Stimulated activated naive B cell treated with anti-CD40 and anti-IgM and Interleukin-4, amounts not matched to agents 10 μg/mL and 1 μg/mL and 100 μg/mL, for 72 hours (primary cell): ENCODE results near the gene MED12L.

ENCODE experiments used
- ATAC-seq, 2 donors: fragments of 150-1000 bp; cut with Tn5 transposase; replicated peaks; 2 replicates each; pipeline ENCODE4 v1.10.0; 2021; ENCODE audit warnings: moderate library complexity in 1 of 2
- DNase-seq: peaks from one replicate; pipeline ENCODE4 v3.0.0; 2021
- H3K27ac Mint-ChIP-seq: one replicate; pipeline ENCODE4 v1.8.0; 2022; ENCODE audit warnings: mild to moderate bottlenecking, mixed read lengths
- H3K27me3 Mint-ChIP-seq, 2 donors: one replicate each; pipeline ENCODE4 v1.8.0; 2022; ENCODE audit warnings: mixed read lengths in 2 of 2
- H3K36me3 Mint-ChIP-seq, 2 donors: one replicate each; pipeline ENCODE4 v1.8.0; 2022; ENCODE audit warnings: mixed read lengths in 2 of 2, mild to moderate bottlenecking in 1 of 2
- H3K4me1 Mint-ChIP-seq, 2 donors: one replicate each; pipeline ENCODE4 v1.8.0; 2022; ENCODE audit warnings: mixed read lengths in 2 of 2, mild to moderate bottlenecking in 1 of 2
- H3K4me3 Mint-ChIP-seq, 2 donors: one replicate each; pipeline ENCODE4 v1.8.0; 2022; ENCODE audit warnings: mild to moderate bottlenecking in 2 of 2, mixed read lengths in 2 of 2, moderate library complexity in 1 of 2
- H3K9me3 Mint-ChIP-seq, 2 donors: one replicate each; pipeline ENCODE4 v1.8.0; 2022; ENCODE audit warnings: mixed read lengths in 2 of 2, mild to moderate bottlenecking in 1 of 2

The MED12L gene

GRCh38 chr3:151428386-151428785, 342.9 kb downstream of the MED12L start:
- H3K4me1 Mint-ChIP-seq, result peaks cover 6 to 16% of the 10 kb centered on the region in 2 donors
- no peak overlapping the region for H3K27ac Mint-ChIP-seq
- H3K36me3 Mint-ChIP-seq, result peaks cover 0 to 3% of the 10 kb centered on the region in 2 donors
- ATAC-seq (no peak), DNase-seq (no peak)
- H3K9me3 Mint-ChIP-seq, result no peaks in the 10 kb centered on the region
- no peaks in the 10 kb centered on the region for H3K27me3 Mint-ChIP-seq
- H3K4me3 Mint-ChIP-seq, result no peak overlapping the region

GRCh38 chr3:151430821-151431484, 345.5 kb downstream of the MED12L start:
- no peaks in the 10 kb centered on the region for H3K27me3 Mint-ChIP-seq
- no peak overlapping the region for H3K27ac Mint-ChIP-seq
- H3K9me3 Mint-ChIP-seq, result no peaks in the 10 kb centered on the region
- peaks cover 4 to 11% of the 10 kb centered on the region in 2 donors for H3K4me1 Mint-ChIP-seq
- DNase-seq (no peak), ATAC-seq (peak in 1 of 2 donors; percentile 51)
- peaks cover 0 to 3% of the 10 kb centered on the region in 2 donors for H3K36me3 Mint-ChIP-seq
- no peak overlapping the region for H3K4me3 Mint-ChIP-seq

GRCh38 chr3:151431940-151432339, 346.5 kb downstream of the MED12L start:
- Mint-ChIP-seq H3K36me3 (peaks cover 0 to 3% of the 10 kb centered on the region in 2 donors), H3K4me3 (no peak overlapping the region), H3K27me3 (no peaks in the 10 kb centered on the region), H3K4me1 (peaks cover 0 to 6% of the 10 kb centered on the region in 2 donors), H3K27ac (no peak overlapping the region), H3K9me3 (no peaks in the 10 kb centered on the region)
- no peak for ATAC-seq
- DNase-seq, result no peak

- peaks cover 0 to 6% of the 10 kb centered on the region in 2 donors for H3K4me1 Mint-ChIP-seq
These were observed 347.3 kb downstream of the MED12L start for GRCh38 chr3:151432616-151433372.

GRCh38 chr3:151434151-151434890, 348.9 kb downstream of the MED12L start:
- ATAC-seq (no peak), DNase-seq (no peak)
- Mint-ChIP-seq H3K9me3 (no peaks in the 10 kb centered on the region), H3K4me1 (peaks cover 0 to 6% of the 10 kb centered on the region in 2 donors), H3K27ac (no peak overlapping the region), H3K27me3 (no peaks in the 10 kb centered on the region), H3K4me3 (no peak overlapping the region), H3K36me3 (peaks cover 0 to 3% of the 10 kb centered on the region in 2 donors)

More at GRCh38 chr3:151432616-151433372, 347.3 kb downstream of the MED12L start:
- no peak for ATAC-seq
- Mint-ChIP-seq H3K27me3 (no peaks in the 10 kb centered on the region), H3K36me3 (peaks cover 0 to 3% of the 10 kb centered on the region in 2 donors), H3K9me3 (no peaks in the 10 kb centered on the region), H3K27ac (no peak overlapping the region), H3K4me3 (no peak overlapping the region)
- DNase-seq, result no peak

- no peak for DNase-seq
- no peaks in the 10 kb centered on the region for H3K4me1 Mint-ChIP-seq
- no peak for ATAC-seq
- no peak overlapping the region for H3K4me3 Mint-ChIP-seq
- H3K9me3 Mint-ChIP-seq, result no peaks in the 10 kb centered on the region
- H3K27me3 Mint-ChIP-seq, result no peaks in the 10 kb centered on the region
- H3K27ac Mint-ChIP-seq, result no peak overlapping the region
- H3K36me3 Mint-ChIP-seq, result no peaks in the 10 kb centered on the region
These were observed 351.4 kb downstream of the MED12L start for GRCh38 chr3:151436675-151437446.

GRCh38 chr3:151437906-151438305, 352.4 kb downstream of the MED12L start:
- DNase-seq (no peak), ATAC-seq (no peak)
- no peaks in the 10 kb centered on the region for H3K9me3 Mint-ChIP-seq
- H3K4me3 Mint-ChIP-seq, result no peak overlapping the region
- no peaks in the 10 kb centered on the region for H3K4me1 Mint-ChIP-seq
- no peak overlapping the region for H3K27ac Mint-ChIP-seq
- no peaks in the 10 kb centered on the region for H3K36me3 Mint-ChIP-seq
- H3K27me3 Mint-ChIP-seq, result no peaks in the 10 kb centered on the region

- no peaks in the 10 kb centered on the region for H3K4me1 Mint-ChIP-seq
- DNase-seq (peak; percentile 10), ATAC-seq (peak; percentile 86 to 91)
- H3K4me3 Mint-ChIP-seq, result no peak overlapping the region
- H3K27me3 Mint-ChIP-seq, result no peaks in the 10 kb centered on the region
- H3K27ac Mint-ChIP-seq, result no peak overlapping the region
- H3K9me3 Mint-ChIP-seq, result no peaks in the 10 kb centered on the region
- H3K36me3 Mint-ChIP-seq, result no peaks in the 10 kb centered on the region
These were observed 354.2 kb downstream of the MED12L start for GRCh38 chr3:151439652-151440125.

GRCh38 chr3:151440940-151441339, 355.5 kb downstream of the MED12L start:
- no peak for DNase-seq
- H3K27me3 Mint-ChIP-seq, result peaks cover 4 to 5% of the 10 kb centered on the region in 2 donors

GRCh38 chr3:151443583-151443982, 358.1 kb downstream of the MED12L start:
- peaks cover 5 to 9% of the 10 kb centered on the region in 2 donors for H3K9me3 Mint-ChIP-seq
- H3K27ac Mint-ChIP-seq, result no peak overlapping the region
- H3K36me3 Mint-ChIP-seq, result no peaks in the 10 kb centered on the region
- DNase-seq (no peak), ATAC-seq (no peak)
- H3K27me3 Mint-ChIP-seq, result peaks cover 7 to 13% of the 10 kb centered on the region in 2 donors
- no peak overlapping the region for H3K4me3 Mint-ChIP-seq
- no peaks in the 10 kb centered on the region for H3K4me1 Mint-ChIP-seq

More at GRCh38 chr3:151440940-151441339, 355.5 kb downstream of the MED12L start:
- no peaks in the 10 kb centered on the region for H3K36me3 Mint-ChIP-seq
- H3K9me3 Mint-ChIP-seq, result peaks cover 5% of the 10 kb centered on the region in 2 donors
- no peaks in the 10 kb centered on the region for H3K4me1 Mint-ChIP-seq
- no peak overlapping the region for H3K4me3 Mint-ChIP-seq
- H3K27ac Mint-ChIP-seq, result no peak overlapping the region
- ATAC-seq, result no peak

- Mint-ChIP-seq H3K4me1 (no peaks in the 10 kb centered on the region), H3K36me3 (no peaks in the 10 kb centered on the region), H3K9me3 (peaks cover 5 to 9% of the 10 kb centered on the region in 2 donors), H3K27me3 (peaks cover 7 to 13% of the 10 kb centered on the region in 2 donors), H3K4me3 (no peak overlapping the region), H3K27ac (no peak overlapping the region)
- no peak for ATAC-seq
- no peak for DNase-seq
These were observed 360.0 kb downstream of the MED12L start for GRCh38 chr3:151445273-151446001.

- Mint-ChIP-seq H3K36me3 (no peaks in the 10 kb centered on the region), H3K4me3 (no peak overlapping the region), H3K27ac (no peak overlapping the region), H3K9me3 (peaks cover 5 to 9% of the 10 kb centered on the region in 2 donors), H3K27me3 (peaks cover 7 to 13% of the 10 kb centered on the region in 2 donors), H3K4me1 (no peaks in the 10 kb centered on the region)
- ATAC-seq (no peak), DNase-seq (no peak)
These were observed 360.5 kb downstream of the MED12L start for GRCh38 chr3:151446002-151446340.

- Mint-ChIP-seq H3K9me3 (no peaks in the 10 kb centered on the region), H3K4me1 (peaks cover 1 to 7% of the 10 kb centered on the region in 2 donors), H3K4me3 (no peak overlapping the region), H3K36me3 (no peaks in the 10 kb centered on the region), H3K27ac (no peak overlapping the region), H3K27me3 (no peaks in the 10 kb centered on the region)
- DNase-seq (no peak), ATAC-seq (no peak)
These were observed 366.9 kb downstream of the MED12L start for GRCh38 chr3:151452368-151452767.
